Endodermal cell (in vitro differentiated cells): Measurements from ENCODE around the gene TGFBR3. TPM values are rescaled to one million over a fixed set of nuclear protein-coding genes. Genes with fewer than 3 reads are reported as not detected.

Source experiments
- DNase-seq: peaks from one replicate; pipeline ENCODE4 v3.0.0-alpha.2; 2017
- H3K27ac ChIP-seq: 2 replicates; pipeline ENCODE4 v1.5.1; 2013; ENCODE audit warnings: mild to moderate bottlenecking, low read depth, low read length, moderate library complexity
- H3K27me3 ChIP-seq: 2 replicates; pipeline ENCODE4 v1.6.1; 2013; ENCODE audit warnings: mild to moderate bottlenecking, low read length, moderate library complexity; ENCODE audit not compliant: insufficient read depth, control insufficient read depth, poor library complexity, severe bottlenecking
- H3K36me3 ChIP-seq: 2 replicates; pipeline ENCODE4 v1.7.0; 2013; ENCODE audit warnings: mild to moderate bottlenecking, low read length, moderate library complexity; ENCODE audit not compliant: control insufficient read depth, insufficient read depth
- H3K4me1 ChIP-seq: one replicate; pipeline ENCODE4 v1.7.0; 2013; ENCODE audit warnings: low read length; ENCODE audit not compliant: control insufficient read depth, insufficient read depth
- H3K4me3 ChIP-seq: 2 replicates; pipeline ENCODE4 v1.5.1; 2013; ENCODE audit warnings: mild to moderate bottlenecking, low read length, moderate library complexity
- H3K9ac ChIP-seq: 2 replicates; pipeline ENCODE4 v1.6.1; 2013; ENCODE audit warnings: mild to moderate bottlenecking, low read length, moderate library complexity; ENCODE audit not compliant: poor library complexity, severe bottlenecking; ENCODE audit errors: extremely low read depth
- H3K9me3 ChIP-seq: 2 replicates; pipeline ENCODE4 v1.6.1; 2013; ENCODE audit warnings: mild to moderate bottlenecking, low read length, moderate library complexity; ENCODE audit not compliant: control insufficient read depth
- H3K27ac Mint-ChIP-seq: 2 replicates; pipeline ENCODE4 v1.8.0; 2020; ENCODE audit warnings: mixed read lengths
- H3K27me3 Mint-ChIP-seq: 2 replicates; pipeline ENCODE4 v1.8.0; 2021; ENCODE audit warnings: mild to moderate bottlenecking, mixed read lengths; ENCODE audit not compliant: insufficient read depth
- H3K36me3 Mint-ChIP-seq: 2 replicates; pipeline ENCODE4 v1.8.0; 2020; ENCODE audit warnings: low read depth, mixed read lengths
- H3K4me1 Mint-ChIP-seq: 2 replicates; pipeline ENCODE4 v1.8.0; 2020; ENCODE audit warnings: mixed read lengths
- H3K4me3 Mint-ChIP-seq: 2 replicates; pipeline ENCODE4 v1.8.0; 2020; ENCODE audit warnings: mild to moderate bottlenecking, moderate library complexity, mixed read lengths
- H3K9me3 Mint-ChIP-seq: 2 replicates; pipeline ENCODE4 v1.8.0; 2020; ENCODE audit warnings: mild to moderate bottlenecking, mixed read lengths
- WGBS, 2 experiments: methylation state at CpG; one replicate each; pipeline versions ENCODE4 v1.1.5 to v1.1.7; 2013; ENCODE audit warnings: missing lambda C conversion rate in 2 of 2, mixed read lengths in 1 of 2; ENCODE audit not compliant: insufficient coverage in 1 of 2, insufficient read length in 1 of 2; 5-methylcytosine and 5-hydroxymethylcytosine counted together
- total RNA-seq, 2 donors: library from RNA; stranded (reverse); fragmentation: NEBNext Ultra II Directional in 1 of 2; extraction: Animal tissue kit (Norgen Biotek cat#: 25700) in 1 of 2; gene quantifications; 2 replicates in 1 of 2; 3 replicates in 1 of 2; pipeline ENCODE4 v1.2.1, GENCODE V29; 2021
- TF ChIP-seq, protein P1 (sequence below): fragments of 200-600 bp; sonication (generic); conservative IDR thresholded peaks from 2 replicates; pipeline ENCODE4 v1.5.0; 2021; ENCODE audit warnings: antibody characterized with exemption, mild to moderate bottlenecking

Gene TGFBR3
- total RNA-seq, 2 donors from 2014 or later = 8.1 to 8.5 TPM

DNA sequence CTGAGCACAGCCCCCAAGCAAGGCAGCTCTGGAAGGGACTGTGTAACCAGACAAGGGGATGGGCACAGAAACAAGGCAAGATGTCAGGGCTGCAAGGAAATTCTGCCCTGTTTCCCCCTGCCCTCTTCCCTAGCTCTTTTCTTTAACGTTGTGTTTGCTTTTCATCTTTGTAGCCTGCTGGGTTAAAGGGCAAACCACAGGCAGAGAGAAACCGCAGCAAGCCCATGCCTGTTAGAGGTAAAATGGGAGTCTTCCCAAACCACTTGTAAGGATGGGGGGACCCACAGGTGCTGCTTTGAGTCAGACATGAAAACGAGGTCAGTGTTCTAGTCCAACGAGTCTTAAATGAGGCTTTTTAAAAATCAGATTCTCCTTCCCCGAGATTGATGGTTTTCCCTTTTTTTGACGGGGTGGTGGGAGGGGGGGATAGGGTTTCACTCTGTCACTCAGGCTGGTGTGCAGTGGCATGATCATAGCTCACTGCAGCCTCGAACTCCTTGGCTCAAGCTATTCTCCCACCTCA is 13.3 kb downstream of the TGFBR3 start:
- Histone ChIP-seq H3K4me3 (no peak overlapping the region), H3K9ac (no peak overlapping the region), H3K27ac (no peak overlapping the region), H3K27me3 (peaks cover 20% of the 10 kb centered on the region), H3K9me3 (no peaks in the 10 kb centered on the region), H3K36me3 (no peaks in the 10 kb centered on the region), H3K4me1 (peaks cover 3% of the 10 kb centered on the region)
- peaks cover 45% of the 10 kb centered on the region for H3K27me3 Mint-ChIP-seq
- peaks cover 17% of the 10 kb centered on the region for H3K4me1 Mint-ChIP-seq
- 20 to 74% methylated on average over 1 to 6 of the region's 7 CpGs for WGBS, 2 experiments
- H3K9me3 Mint-ChIP-seq = no peaks in the 10 kb centered on the region
- TF ChIP-seq, protein P1, sequence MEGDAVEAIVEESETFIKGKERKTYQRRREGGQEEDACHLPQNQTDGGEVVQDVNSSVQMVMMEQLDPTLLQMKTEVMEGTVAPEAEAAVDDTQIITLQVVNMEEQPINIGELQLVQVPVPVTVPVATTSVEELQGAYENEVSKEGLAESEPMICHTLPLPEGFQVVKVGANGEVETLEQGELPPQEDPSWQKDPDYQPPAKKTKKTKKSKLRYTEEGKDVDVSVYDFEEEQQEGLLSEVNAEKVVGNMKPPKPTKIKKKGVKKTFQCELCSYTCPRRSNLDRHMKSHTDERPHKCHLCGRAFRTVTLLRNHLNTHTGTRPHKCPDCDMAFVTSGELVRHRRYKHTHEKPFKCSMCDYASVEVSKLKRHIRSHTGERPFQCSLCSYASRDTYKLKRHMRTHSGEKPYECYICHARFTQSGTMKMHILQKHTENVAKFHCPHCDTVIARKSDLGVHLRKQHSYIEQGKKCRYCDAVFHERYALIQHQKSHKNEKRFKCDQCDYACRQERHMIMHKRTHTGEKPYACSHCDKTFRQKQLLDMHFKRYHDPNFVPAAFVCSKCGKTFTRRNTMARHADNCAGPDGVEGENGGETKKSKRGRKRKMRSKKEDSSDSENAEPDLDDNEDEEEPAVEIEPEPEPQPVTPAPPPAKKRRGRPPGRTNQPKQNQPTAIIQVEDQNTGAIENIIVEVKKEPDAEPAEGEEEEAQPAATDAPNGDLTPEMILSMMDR = no peak
- H3K4me3 Mint-ChIP-seq = no peak overlapping the region
- H3K36me3 Mint-ChIP-seq = no peaks in the 10 kb centered on the region
- no peak overlapping the region for H3K27ac Mint-ChIP-seq
- DNase-seq = no peak

DNA sequence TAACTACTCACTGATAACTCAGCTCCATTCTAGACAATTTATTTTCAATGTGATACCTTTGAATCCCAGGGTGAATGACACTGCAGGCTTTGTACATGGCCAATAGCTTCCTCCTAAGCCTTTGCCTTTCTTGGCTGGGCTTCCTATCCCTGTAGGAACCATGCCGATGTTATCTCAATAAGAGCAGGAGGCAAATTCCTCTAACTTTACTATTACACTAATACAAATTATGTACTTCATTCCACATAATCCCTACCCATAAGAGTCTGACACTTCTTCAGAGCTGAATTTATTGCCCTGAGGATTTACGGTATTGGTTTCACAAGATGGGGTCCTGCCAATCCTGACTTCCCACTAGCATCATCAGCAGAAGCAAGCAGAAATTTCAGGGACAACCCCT is 14.0 kb downstream of the TGFBR3 start:
- DNase-seq = no peak
- 83 to 100% methylated on average over 2 of the region's 2 CpGs for WGBS, 2 experiments
- peaks cover 17% of the 10 kb centered on the region for H3K4me1 Mint-ChIP-seq
- H3K9me3 Mint-ChIP-seq = no peaks in the 10 kb centered on the region
- H3K9me3 ChIP-seq = no peaks in the 10 kb centered on the region
- no peak overlapping the region for H3K4me3 ChIP-seq
- H3K4me3 Mint-ChIP-seq = no peak overlapping the region
- no peaks in the 10 kb centered on the region for H3K36me3 Mint-ChIP-seq
- H3K27me3 Mint-ChIP-seq = peaks cover 39% of the 10 kb centered on the region
- H3K4me1 ChIP-seq = peaks cover 3% of the 10 kb centered on the region
- TF ChIP-seq, protein P1 = no peak
- no peak overlapping the region for H3K9ac ChIP-seq
- no peaks in the 10 kb centered on the region for H3K36me3 ChIP-seq
- no peak overlapping the region for H3K27ac ChIP-seq
- H3K27me3 ChIP-seq = peaks cover 13% of the 10 kb centered on the region
- H3K27ac Mint-ChIP-seq = no peak overlapping the region

DNA sequence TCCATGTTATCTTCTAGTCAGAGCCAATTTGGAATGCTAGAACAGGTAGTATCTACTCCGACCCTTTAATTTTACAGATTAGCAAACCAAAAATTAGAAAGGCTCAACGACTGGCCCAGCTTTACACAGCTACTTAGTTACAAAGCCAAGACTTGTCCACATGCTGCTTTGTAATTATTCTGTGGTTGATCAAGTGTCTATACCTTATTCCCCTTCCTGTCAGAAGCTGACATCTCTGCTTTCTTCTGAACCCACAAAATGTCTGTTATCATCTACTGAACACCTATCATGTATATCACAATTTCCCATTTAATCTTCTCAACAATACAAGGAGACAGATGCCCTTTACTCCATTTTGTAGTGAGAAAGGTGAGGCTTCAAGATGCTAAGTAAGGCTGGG is 15.6 kb downstream of the TGFBR3 start:
- Histone ChIP-seq H3K27ac (no peak overlapping the region), H3K9me3 (no peaks in the 10 kb centered on the region), H3K4me3 (no peak overlapping the region), H3K27me3 (peaks cover 9% of the 10 kb centered on the region), H3K36me3 (no peaks in the 10 kb centered on the region), H3K4me1 (peaks cover 3% of the 10 kb centered on the region), H3K9ac (no peak overlapping the region)
- Mint-ChIP-seq H3K36me3 (no peaks in the 10 kb centered on the region), H3K9me3 (no peaks in the 10 kb centered on the region), H3K4me3 (no peak overlapping the region), H3K4me1 (peaks cover 8% of the 10 kb centered on the region), H3K27me3 (peaks cover 25% of the 10 kb centered on the region), H3K27ac (no peak overlapping the region)
- DNase-seq = no peak
- whole genome bisulfite sequencing, 2 experiments = 89% methylated on average over 2 of the region's 2 CpGs; no CpG with 5 or more reads in 1 of the 2 experiments
- TF ChIP-seq, protein P1 = no peak
